Measurements from ENCODE around the gene SLC24A3.

DNA sequence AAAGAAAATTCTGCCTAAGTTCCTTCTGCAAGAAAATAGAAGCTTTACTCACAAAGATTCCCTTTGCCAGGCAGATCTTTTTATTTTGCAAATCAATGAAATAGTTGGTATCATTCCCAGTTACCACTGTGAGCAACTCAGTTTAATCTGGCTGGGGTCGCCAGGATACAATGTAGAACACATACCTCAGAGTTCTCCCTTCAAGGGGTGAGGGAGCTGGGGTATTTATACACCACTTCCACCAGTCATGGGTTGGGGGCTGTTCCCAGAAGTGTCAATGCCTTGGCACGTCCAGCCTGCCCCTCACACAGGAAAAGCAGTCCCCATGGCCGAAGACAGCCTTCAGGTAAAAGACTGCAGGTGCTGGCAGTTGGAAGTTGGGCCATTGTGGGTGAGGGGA is 86.2 kb downstream of the SLC24A3 start:
- TF ChIP-seq, protein P1, sequence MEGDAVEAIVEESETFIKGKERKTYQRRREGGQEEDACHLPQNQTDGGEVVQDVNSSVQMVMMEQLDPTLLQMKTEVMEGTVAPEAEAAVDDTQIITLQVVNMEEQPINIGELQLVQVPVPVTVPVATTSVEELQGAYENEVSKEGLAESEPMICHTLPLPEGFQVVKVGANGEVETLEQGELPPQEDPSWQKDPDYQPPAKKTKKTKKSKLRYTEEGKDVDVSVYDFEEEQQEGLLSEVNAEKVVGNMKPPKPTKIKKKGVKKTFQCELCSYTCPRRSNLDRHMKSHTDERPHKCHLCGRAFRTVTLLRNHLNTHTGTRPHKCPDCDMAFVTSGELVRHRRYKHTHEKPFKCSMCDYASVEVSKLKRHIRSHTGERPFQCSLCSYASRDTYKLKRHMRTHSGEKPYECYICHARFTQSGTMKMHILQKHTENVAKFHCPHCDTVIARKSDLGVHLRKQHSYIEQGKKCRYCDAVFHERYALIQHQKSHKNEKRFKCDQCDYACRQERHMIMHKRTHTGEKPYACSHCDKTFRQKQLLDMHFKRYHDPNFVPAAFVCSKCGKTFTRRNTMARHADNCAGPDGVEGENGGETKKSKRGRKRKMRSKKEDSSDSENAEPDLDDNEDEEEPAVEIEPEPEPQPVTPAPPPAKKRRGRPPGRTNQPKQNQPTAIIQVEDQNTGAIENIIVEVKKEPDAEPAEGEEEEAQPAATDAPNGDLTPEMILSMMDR (IDR thresholded peaks at IDR 0.05): no peak
- TF ChIP-seq EP300 (IDR thresholded peaks at IDR 0.05): no peak
- TF ChIP-seq POLR2A (IDR thresholded peaks at IDR 0.05): no peak
